GM12864 (cell line): Measurements from ENCODE around the gene TTC34.

ENCODE experiments used
- DNase-seq: peaks from one replicate; pipeline ENCODE4 v3.0.0-alpha.2; 2011; ENCODE audit warnings: low read depth
- H3K4me3 ChIP-seq: 2 replicates; pipeline ENCODE4 v1.5.1; 2011; ENCODE audit warnings: mild to moderate bottlenecking, low read depth, low read length, control low read depth
- TF ChIP-seq, protein P1 (sequence below): IDR thresholded peaks from 2 replicates; pipeline ENCODE4 v1.5.1; 2011; ENCODE audit warnings: low read depth, mild to moderate bottlenecking, moderate library complexity, low read length, control low read depth, inconsistent platforms; ENCODE audit errors: missing control alignments

TTC34 gene

DNA sequence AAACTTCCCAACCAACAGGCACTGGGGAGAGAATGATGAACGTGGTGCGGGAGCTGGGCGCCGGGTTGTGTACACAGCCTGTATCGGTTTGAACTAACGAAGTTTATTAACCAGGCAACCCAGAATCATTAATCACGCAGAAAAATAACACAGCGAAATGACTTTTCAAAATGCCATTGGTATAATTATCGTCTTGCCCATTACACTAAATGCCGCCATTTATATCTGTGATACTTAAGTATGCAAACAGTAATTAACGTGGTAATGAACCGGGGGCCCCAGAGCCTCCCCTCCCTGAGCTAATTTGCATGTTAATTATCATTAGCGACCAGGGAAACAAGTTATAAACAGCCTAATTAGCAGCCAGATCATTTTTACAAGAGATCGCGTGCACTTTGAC, 5.1 kb upstream of the TTC34 start:
- H3K4me3 ChIP-seq = no peak overlapping the region
- TF ChIP-seq, protein P1, sequence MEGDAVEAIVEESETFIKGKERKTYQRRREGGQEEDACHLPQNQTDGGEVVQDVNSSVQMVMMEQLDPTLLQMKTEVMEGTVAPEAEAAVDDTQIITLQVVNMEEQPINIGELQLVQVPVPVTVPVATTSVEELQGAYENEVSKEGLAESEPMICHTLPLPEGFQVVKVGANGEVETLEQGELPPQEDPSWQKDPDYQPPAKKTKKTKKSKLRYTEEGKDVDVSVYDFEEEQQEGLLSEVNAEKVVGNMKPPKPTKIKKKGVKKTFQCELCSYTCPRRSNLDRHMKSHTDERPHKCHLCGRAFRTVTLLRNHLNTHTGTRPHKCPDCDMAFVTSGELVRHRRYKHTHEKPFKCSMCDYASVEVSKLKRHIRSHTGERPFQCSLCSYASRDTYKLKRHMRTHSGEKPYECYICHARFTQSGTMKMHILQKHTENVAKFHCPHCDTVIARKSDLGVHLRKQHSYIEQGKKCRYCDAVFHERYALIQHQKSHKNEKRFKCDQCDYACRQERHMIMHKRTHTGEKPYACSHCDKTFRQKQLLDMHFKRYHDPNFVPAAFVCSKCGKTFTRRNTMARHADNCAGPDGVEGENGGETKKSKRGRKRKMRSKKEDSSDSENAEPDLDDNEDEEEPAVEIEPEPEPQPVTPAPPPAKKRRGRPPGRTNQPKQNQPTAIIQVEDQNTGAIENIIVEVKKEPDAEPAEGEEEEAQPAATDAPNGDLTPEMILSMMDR = no peak
- DNase-seq = no peak

DNA sequence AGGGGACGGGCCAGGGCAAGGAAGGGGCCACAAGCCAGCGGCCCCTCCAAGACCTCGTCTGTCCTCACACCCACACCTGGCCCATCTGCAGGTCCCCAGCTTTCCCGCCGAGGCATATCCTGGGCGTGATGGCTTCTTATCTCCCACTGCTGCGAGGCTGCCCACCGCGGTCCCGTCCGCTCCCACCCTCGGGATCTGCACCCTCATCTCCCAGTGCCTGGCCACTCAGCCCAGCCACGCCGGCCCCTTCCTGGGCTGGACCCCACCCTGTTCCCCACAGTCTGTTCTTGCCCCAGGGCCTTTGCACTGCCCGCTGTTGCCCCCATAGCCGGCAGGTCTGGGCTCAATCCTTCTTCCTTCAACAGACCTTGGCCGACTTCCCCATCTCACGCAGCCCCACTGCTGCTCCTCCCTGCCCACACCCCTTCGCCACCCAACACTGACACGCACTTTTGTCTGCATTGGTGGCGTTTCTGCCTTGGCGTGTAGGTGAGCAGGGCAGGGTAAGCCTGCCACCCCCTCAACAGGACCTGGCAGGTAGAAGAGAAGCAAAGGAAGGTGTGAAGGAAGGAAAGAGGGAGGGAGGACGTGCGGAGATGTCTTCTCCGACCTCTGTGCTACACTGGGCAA, 4.4 kb upstream of the TTC34 start:
- H3K4me3 ChIP-seq = no peak overlapping the region
- DNase-seq = no peak
- TF ChIP-seq, protein P1 = no peak

DNA sequence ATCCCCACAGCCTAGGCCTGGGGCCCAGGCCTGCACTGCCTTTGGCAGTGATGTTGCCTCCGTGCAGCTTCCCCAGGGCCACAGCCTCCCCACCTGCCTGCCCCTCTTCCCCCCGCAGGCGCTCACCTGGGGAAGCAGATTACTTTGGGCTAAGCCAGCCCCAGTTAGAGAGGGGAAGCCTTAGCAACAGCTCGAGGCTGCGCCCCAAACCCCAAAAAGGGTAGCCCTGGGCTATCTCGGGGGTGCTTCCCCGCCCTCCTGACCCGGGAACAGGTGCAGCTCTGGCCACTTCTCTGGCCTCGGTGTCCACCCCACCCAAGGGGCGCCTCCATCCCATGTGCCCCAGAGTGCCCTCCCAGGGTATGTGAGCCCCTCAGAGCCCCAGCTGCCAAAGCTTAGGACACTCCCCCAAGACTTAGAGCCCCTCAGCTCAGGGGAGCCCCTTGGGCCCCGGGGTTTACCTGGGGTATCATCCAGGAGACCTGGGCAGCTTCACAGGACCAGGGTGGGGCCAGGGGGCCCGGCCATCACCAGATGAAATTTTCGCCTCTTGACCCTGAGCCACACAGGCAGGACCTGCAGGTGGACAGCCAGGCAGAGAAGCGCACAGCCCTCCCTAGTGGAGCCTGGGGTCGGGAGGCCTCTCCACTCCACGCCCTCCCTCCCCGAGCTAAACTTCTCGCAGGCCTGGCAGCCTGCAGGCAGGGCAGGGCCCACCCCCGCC, 3.3 kb upstream of the TTC34 start:
- TF ChIP-seq, protein P1 = no peak
- H3K4me3 ChIP-seq = no peak overlapping the region
- DNase-seq = no peak

DNA sequence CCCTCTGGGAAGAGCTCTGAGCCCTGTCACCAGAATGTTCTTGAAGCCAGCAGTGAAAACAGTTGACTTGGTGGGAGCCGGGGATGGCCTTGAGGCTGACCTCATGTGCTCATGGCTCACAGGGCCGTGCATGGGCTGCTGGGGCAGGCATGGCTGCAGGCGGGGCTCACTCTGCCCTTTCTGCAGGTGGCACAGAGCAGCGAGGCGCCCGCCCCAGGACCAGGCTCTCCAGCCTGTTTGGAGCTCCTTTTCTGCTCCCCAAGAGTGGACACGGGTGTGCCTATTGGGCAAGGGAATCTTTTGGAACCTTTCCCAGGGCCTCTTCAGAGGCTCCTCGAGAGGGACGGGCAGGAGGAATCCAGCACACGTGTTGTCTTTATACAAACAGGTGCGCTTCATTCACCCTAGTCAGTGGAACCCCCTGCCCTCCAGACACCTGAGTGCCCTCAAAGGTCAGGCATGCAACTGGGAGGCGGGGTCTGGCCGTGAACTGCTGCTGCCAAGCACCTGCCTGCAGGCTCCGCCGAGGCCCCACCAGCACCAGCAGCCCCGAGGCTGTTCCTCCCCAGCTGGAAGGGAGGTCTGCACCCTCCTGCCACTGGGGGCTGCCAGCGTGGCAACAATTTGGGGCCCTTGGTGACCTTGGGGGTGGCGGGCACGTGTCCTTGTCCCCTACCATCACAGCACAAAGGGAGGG, 2.6 kb upstream of the TTC34 start:
- DNase-seq = no peak

DNA sequence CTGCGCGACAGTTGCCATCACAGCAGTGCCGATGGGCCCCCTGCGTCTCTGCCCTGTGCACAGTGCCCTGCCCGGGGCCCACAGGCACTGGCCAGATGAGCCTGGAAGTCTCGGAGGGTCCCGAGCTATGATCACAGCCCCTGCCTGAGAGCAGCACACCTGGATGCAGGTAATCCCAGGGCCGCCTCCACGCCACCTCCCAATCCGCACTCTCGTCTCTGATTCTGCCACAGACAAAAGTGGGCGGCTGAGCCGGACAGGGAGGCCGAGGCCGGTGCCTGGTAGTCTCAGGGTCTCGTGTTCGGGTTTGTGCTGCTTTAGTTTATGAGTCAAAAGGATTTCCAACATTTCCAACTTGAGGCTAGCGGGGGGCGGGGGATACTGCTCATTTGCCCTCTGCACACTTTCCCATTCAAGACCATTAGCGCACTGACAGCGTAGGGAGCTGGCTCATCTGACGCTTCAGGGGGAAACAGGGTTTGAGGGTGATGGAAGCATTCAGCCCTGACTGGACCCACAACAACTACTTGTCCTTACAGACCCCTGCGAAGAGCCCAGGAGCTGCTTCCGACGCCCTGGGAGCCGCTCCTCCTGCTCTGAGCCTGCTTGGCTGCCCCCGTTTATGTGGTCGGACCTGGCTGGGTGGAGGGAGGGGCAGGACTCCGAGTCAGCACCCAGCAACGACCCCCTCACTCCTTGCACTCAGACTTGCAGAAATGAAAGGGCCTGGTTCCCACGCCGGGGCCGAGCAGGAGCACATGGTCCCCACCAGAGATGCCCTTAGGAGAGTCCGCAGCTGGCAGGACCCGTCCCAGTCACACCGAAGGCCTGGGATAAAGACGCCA, 1.8 kb upstream of the TTC34 start:
- no peak for DNase-seq
- TF ChIP-seq, protein P1 = no peak
- no peak overlapping the region for H3K4me3 ChIP-seq

More for the DNA sequence above, 2.6 kb upstream of the TTC34 start:
- TF ChIP-seq, protein P1 = no peak
- H3K4me3 ChIP-seq = no peak overlapping the region

DNA sequence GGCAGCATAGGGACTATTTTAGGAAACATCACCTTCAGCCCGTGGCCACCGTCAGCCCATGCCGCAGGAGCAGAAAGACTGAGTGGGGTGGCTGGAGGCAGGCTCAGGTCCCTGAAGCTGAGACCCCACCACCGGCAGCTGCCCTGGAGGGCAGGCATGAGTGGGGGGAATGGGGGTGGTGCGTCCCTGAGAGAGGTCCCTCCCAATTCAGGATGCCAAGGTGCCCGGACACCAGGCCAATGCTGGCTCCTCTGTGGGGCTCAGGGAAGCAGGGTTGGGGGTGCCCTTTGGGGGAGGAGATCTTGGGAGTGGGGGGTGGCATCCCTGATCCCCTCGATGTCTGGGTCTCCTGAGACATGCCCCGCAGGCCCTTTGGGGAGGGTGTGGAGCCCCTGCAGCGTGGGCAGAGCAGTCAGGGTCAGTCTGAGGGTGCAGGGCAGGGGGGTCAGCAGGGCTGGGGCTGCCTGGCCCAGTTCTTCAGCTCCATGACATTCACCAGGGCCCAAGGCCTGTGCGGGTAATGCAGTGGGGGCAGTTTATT, 998 bp upstream of the TTC34 start:
- no peak for DNase-seq
- TF ChIP-seq, protein P1 = no peak
- H3K4me3 ChIP-seq = no peak overlapping the region
